GM12878 (cell line): ENCODE measurements around the gene NT5M. TPM values are rescaled to one million over a fixed set of nuclear protein-coding genes. Genes with fewer than 3 reads are reported as not detected.

Experiments
- ATAC-seq: fragments of 200-7000 bp; cut with Tn5 transposase; 3 replicates; pipeline ENCODE4 v1.9.1; 2020; ENCODE audit warnings: mild to moderate bottlenecking, moderate library complexity
- BruUV-seq: library from RNA; stranded (reverse); fragments of 400-500 nt; replicated peaks from 2 replicates; lab custom pipeline; 2021; lab: Mats Ljungman, UMichigan
- CTCF ChIA-PET: fragments of 300-600 bp; sonication (Branson Sonifier 250); formaldehyde crosslinking; extraction: SDS; loops from one replicate; lab custom pipeline; 2021; ENCODE audit warnings: inconsistent platforms; lab: Yijun Ruan, JAX
- POLR2A ChIA-PET: fragments of 350-600 bp; formaldehyde crosslinking; extraction: SDS; loops from one replicate; lab custom pipeline; 2021; ENCODE audit warnings: inconsistent platforms; lab: Charles Lee
- RAD21 ChIA-PET: fragments of 300-600 bp; sonication (Branson Sonifier 250); formaldehyde crosslinking; loops from one replicate; lab custom pipeline; 2023; ENCODE audit warnings: antibody characterized with exemption; ENCODE audit not compliant: unreplicated experiment; lab: Charles Lee
- SMC1A ChIA-PET: fragments of 300-600 bp; sonication (Branson Sonifier 250); formaldehyde crosslinking; loops from one replicate; lab custom pipeline; 2023; ENCODE audit not compliant: unreplicated experiment, uncharacterized antibody; lab: Charles Lee
- DNase-seq: peaks from one replicate; pipeline ENCODE4 v3.0.0-alpha.2; 2011; ENCODE audit warnings: low read depth, low spot score
- FAIRE-seq: peaks from 3 replicates; lab custom pipeline; 2011; peaks lifted over from hg19 to GRCh38; lab: Jason Lieb, UNC
- H2AFZ ChIP-seq: 2 replicates; pipeline ENCODE4 v1.6.0; 2011; ENCODE audit warnings: low read depth, low read length, control low read depth; ENCODE audit not compliant: control insufficient read depth
- H3K27ac ChIP-seq: 2 replicates; pipeline ENCODE4 v1.5.1; 2011; ENCODE audit warnings: control low read depth; ENCODE audit not compliant: control insufficient read depth, insufficient read depth
- H3K27me3 ChIP-seq, 2 experiments: replicated peaks in 1 of 2; 2 replicates each; pipeline versions ENCODE4 v1.6.0 to v1.6.1; 2011; ENCODE audit warnings: low read length in 1 of 2; ENCODE audit not compliant: control insufficient read depth in 2 of 2, insufficient read depth in 2 of 2
- H3K36me3 ChIP-seq, 2 experiments: 2 replicates each; pipeline ENCODE4 v1.5.1; 2011; ENCODE audit warnings: low read length in 1 of 2; ENCODE audit not compliant: control insufficient read depth in 2 of 2, insufficient read depth in 2 of 2
- H3K4me1 ChIP-seq: 2 replicates; pipeline ENCODE4 v1.6.1; 2011; ENCODE audit warnings: mild to moderate bottlenecking, low read length, moderate library complexity, mixed read lengths; ENCODE audit not compliant: control insufficient read depth, insufficient read depth
- H3K4me2 ChIP-seq: 2 replicates; pipeline ENCODE4 v1.6.0; 2011; ENCODE audit warnings: control low read depth; ENCODE audit not compliant: control insufficient read depth, insufficient read depth
- H3K4me3 ChIP-seq: fragments of 200-600 bp; sonication (generic); 2 replicates; pipeline ENCODE4 v1.5.1; 2016
- H3K79me2 ChIP-seq: 2 replicates; pipeline ENCODE4 v1.6.0; 2011; ENCODE audit warnings: low read length; ENCODE audit not compliant: control insufficient read depth, insufficient read depth
- H3K9ac ChIP-seq: 2 replicates; pipeline ENCODE4 v1.8.0; 2011; ENCODE audit warnings: low read length, control low read depth, mixed read lengths; ENCODE audit not compliant: control insufficient read depth, insufficient read depth
- H3K9me3 ChIP-seq: replicated peaks from 3 replicates; pipeline ENCODE4 v1.5.1; 2011; ENCODE audit warnings: mild to moderate bottlenecking, low read length; ENCODE audit not compliant: control insufficient read depth, insufficient read depth
- H4K20me1 ChIP-seq: 2 replicates; pipeline ENCODE4 v1.6.0; 2011; ENCODE audit not compliant: control insufficient read depth, insufficient read depth
- CREB1 ChIP-seq: IDR thresholded peaks from 2 replicates; pipeline ENCODE4 v1.6.1; 2012; ENCODE audit warnings: low read depth, mild to moderate bottlenecking, inconsistent platforms
- ESRRA ChIP-seq: IDR thresholded peaks from 2 replicates; pipeline ENCODE4 v1.6.1; 2012; ENCODE audit warnings: mild to moderate bottlenecking, low read length, improper control_type of control experiment
- JUNB ChIP-seq: IDR thresholded peaks from 2 replicates; pipeline ENCODE4 v1.6.1; 2016; ENCODE audit warnings: antibody characterized with exemption, mild to moderate bottlenecking
- MEF2B ChIP-seq: fragments of 450-650 bp; IDR thresholded peaks from 2 replicates; pipeline ENCODE4 v1.6.1; 2018; ENCODE audit warnings: mild to moderate bottlenecking, moderate library complexity; ENCODE audit not compliant: partially characterized antibody, poor library complexity, severe bottlenecking
- PBX3 ChIP-seq: IDR thresholded peaks from 2 replicates; pipeline ENCODE4 v1.6.1; 2011; ENCODE audit warnings: mild to moderate bottlenecking, low read depth, low read length, moderate library complexity; ENCODE audit not compliant: insufficient replicate concordance
- PKNOX1 ChIP-seq: fragments of 450-650 bp; IDR thresholded peaks from 2 replicates; pipeline ENCODE4 v1.6.1; 2016; ENCODE audit warnings: mild to moderate bottlenecking
- RBBP5 ChIP-seq: fragments of 200-600 bp; sonication (generic); conservative IDR thresholded peaks from 2 replicates; pipeline ENCODE4 v1.6.1; 2016
- RUNX3 ChIP-seq: IDR thresholded peaks from 2 replicates; pipeline ENCODE4 v1.6.1; 2012; ENCODE audit warnings: low read length, inconsistent platforms
- WGBS: methylation state at CpG from one replicate; pipeline ENCODE4 v1.1.6; 2016; ENCODE audit warnings: low lambda C conversion rate; ENCODE audit not compliant: insufficient replicate concordance, insufficient coverage; ENCODE audit errors: missing lambda C conversion rate; 5-methylcytosine and 5-hydroxymethylcytosine counted together
- in situ Hi-C: fragments of 300-500 bp; cut with MboI; formaldehyde crosslinking; loops from 9 replicates; pipeline ENCODE4 v1.14.3; 2018; ENCODE audit warnings: mixed read lengths
- intact Hi-C: fragments of 100-400 bp; cut with micrococcal nuclease; formaldehyde crosslinking; loops from one replicate; pipeline ENCODE4 v1.14.2; 2022; ENCODE audit not compliant: unreplicated experiment
- polyA plus RNA-seq, 11 experiments: library from polyadenylated mRNA; depleted of rRNA in 4 of 11; unstranded in 6 of 11; stranded (reverse) in 5 of 11; fragments of >200 nt; fragmentation: Nextera tagmentation in 4 of 11; fragmentation: Illumina TruSeq in 1 of 11; extraction: Ambion mirVana in 4 of 11; extraction: Trizol in 1 of 11; gene quantifications; 1 replicate in 1 of 11; 2 replicates in 10 of 11; pipeline versions ENCODE4 v1.2.1 to v1.2.3, GENCODE V29; 2011 to 2016; ENCODE audit warnings: inconsistent platforms in 2 of 11, missing spikeins in 2 of 11, low read depth in 1 of 11
- total RNA-seq, 4 experiments: library from RNA; depleted of rRNA in 3 of 4; stranded (reverse); fragments of >200 nt in 3 of 4; fragmentation: Illumina TruSeq in 1 of 4; extraction: Trizol in 1 of 4; gene quantifications; 2 replicates each; pipeline versions ENCODE4 v1.2.1 to v1.2.3, GENCODE V29; 2013 to 2021

The NT5M gene
- total and polyA plus RNA-seq, 10 of the 15 experiments (the other 5 are each of a cell fraction or from before 2014, with no cell fraction given): 0.18 to 14.1 (median 2.9) TPM

GRCh38 chr17:17304521-17304985, 1.4 kb downstream of the NT5M start:
- no peak overlapping the region for H3K27ac ChIP-seq
- FAIRE-seq (peak; percentile 44), ATAC-seq (peak; percentile 19), DNase-seq (no peak)
- H3K4me1 ChIP-seq: peaks cover 26% of the 10 kb centered on the region
- peak overlapping the region; percentile 94 for H3K4me3 ChIP-seq
- POLR2A ChIA-PET: interaction anchor here (0.7 to 0.9 kb wide), 4 partner anchors 20 to 329 kb away, joined by 3 to 5 read pairs (median 4); partner anchors contain the start of gene COPS3
- RAD21 ChIA-PET: no interaction called here
- intact Hi-C loops: loop anchor here (2.0 to 10.0 kb wide), 2 partner anchors 66 to 100 kb away; partner anchors contain the start of gene PLD6
- no peaks in the 10 kb centered on the region for H3K27me3 ChIP-seq
- WGBS: 19% methylated on average over 2 of the region's 2 CpGs
- H4K20me1 ChIP-seq: no peaks in the 10 kb centered on the region
- 0 out of 2 replicates have a peak overlapping the region, but pooled peaks have one; percentile 57 for H3K9ac ChIP-seq
- H3K36me3 ChIP-seq: no peaks in the 10 kb centered on the region
- CTCF ChIA-PET: interaction anchor here (0.9 to 1.1 kb wide), 2 partner anchors 97 to 314 kb away, joined by 3 read pairs; no protein-coding TSS in a partner anchor
- H3K79me2 ChIP-seq: peaks cover 4% of the 10 kb centered on the region
- no TSS peak for BruUV-seq
- H3K9me3 ChIP-seq: no peaks in the 10 kb centered on the region
- TF ChIP-seq PBX3 (peak; percentile 59), RBBP5 (no peak), ESRRA (no peak), RUNX3 (peak; percentile 62), JUNB (no peak), PKNOX1 (peak; percentile 80), CREB1 (peak; percentile 52; the same call in 1 of the 2 replicates), MEF2B (no peak)
- no peak overlapping the region; the same call in 1 of the 2 replicates for H2AFZ ChIP-seq
- SMC1A ChIA-PET: interaction anchor here (1.0 kb wide), 1 partner anchor 29 kb away, joined by 6 read pairs; no protein-coding TSS in a partner anchor
- peak overlapping the region; percentile 60 for H3K4me2 ChIP-seq
- in situ Hi-C loops: no loop called here
